NB4 (cell line): ENCODE measurements around the gene ZFAND4.

ENCODE experiments used
- CTCF ChIP-seq: IDR thresholded peaks from one replicate; pipeline ENCODE4 v1.5.1; 2012; ENCODE audit warnings: low read depth, low read length
- MAX ChIP-seq: IDR thresholded peaks from 2 replicates; pipeline ENCODE4 v1.6.1; 2011; ENCODE audit warnings: low read depth, low read length
- POLR2A ChIP-seq: IDR thresholded peaks from 2 replicates; pipeline ENCODE4 v1.6.1; 2011; ENCODE audit warnings: mild to moderate bottlenecking; ENCODE audit not compliant: insufficient read length; ENCODE audit errors: extremely low read depth

GRCh38 chr10:45575966-45576597 lies 96.5 kb downstream of the ZFAND4 start:
- TF ChIP-seq CTCF = no peak
- no peak for TF ChIP-seq POLR2A
- TF ChIP-seq MAX = no peak
